ENCODE data around the gene EPB41L1.

Gene EPB41L1

GRCh38 chr20:36262440-36262839, 107.9 kb downstream of the EPB41L1 start:
- no peak for DNase-seq (ENCODE audit: low spot score)

GRCh38 chr20:36264426-36265246, 110.1 kb downstream of the EPB41L1 start:
- DNase-seq (ENCODE audit: low spot score): no peak

- DNase-seq (ENCODE audit: low spot score): no peak
These were observed 111.6 kb downstream of the EPB41L1 start for GRCh38 chr20:36266189-36266588.

- no peak for DNase-seq (ENCODE audit: low spot score)
These were observed 113.3 kb downstream of the EPB41L1 start for GRCh38 chr20:36267605-36268381.

- DNase-seq (ENCODE audit: low spot score): no peak
These were observed 114.2 kb downstream of the EPB41L1 start for GRCh38 chr20:36268440-36269342.

- no peak for DNase-seq (ENCODE audit: low spot score)
These were observed 115.0 kb downstream of the EPB41L1 start for GRCh38 chr20:36269507-36269906.

- no peak for DNase-seq (ENCODE audit: low spot score)
These were observed 116.5 kb downstream of the EPB41L1 start for GRCh38 chr20:36270744-36271638.

- no peak for DNase-seq (ENCODE audit: low spot score)
These were observed 117.4 kb downstream of the EPB41L1 start for GRCh38 chr20:36271639-36272546.

- DNase-seq (ENCODE audit: low spot score): no peak
These were observed 118.1 kb downstream of the EPB41L1 start for GRCh38 chr20:36272547-36273220.

- no peak for DNase-seq (ENCODE audit: low spot score)
These were observed 119.1 kb downstream of the EPB41L1 start for GRCh38 chr20:36273414-36274180.

- DNase-seq (ENCODE audit: low spot score): no peak
These were observed 119.8 kb downstream of the EPB41L1 start for GRCh38 chr20:36274181-36274841.

GRCh38 chr20:36275011-36275410, 120.5 kb downstream of the EPB41L1 start:
- DNase-seq (ENCODE audit: low spot score): no peak

- no peak for DNase-seq (ENCODE audit: low spot score)
These were observed 121.1 kb downstream of the EPB41L1 start for GRCh38 chr20:36275441-36276189.

GRCh38 chr20:36277546-36277945, 123.0 kb downstream of the EPB41L1 start:
- DNase-seq (ENCODE audit: low spot score): no peak

GRCh38 chr20:36279362-36279761, 124.8 kb downstream of the EPB41L1 start:
- no peak for DNase-seq (ENCODE audit: low spot score)

GRCh38 chr20:36279776-36280175, 125.2 kb downstream of the EPB41L1 start:
- no peak for DNase-seq (ENCODE audit: low spot score)

GRCh38 chr20:36281785-36282380, 127.3 kb downstream of the EPB41L1 start:
- DNase-seq (ENCODE audit: low spot score): no peak

All from globus pallidus (tissue), 1 donor.